WTC11 (cell line): Measurements from ENCODE around the gene FOXP1.

Source experiments
- AFF4 ChIP-seq: sonication (generic); formaldehyde crosslinking; IDR thresholded peaks from 2 replicates; pipeline ENCODE4 v1.8.1; 2023; ENCODE audit warnings: mild to moderate bottlenecking, missing genetic modification reagents, borderline replicate concordance
- CBFB ChIP-seq: sonication (generic); formaldehyde crosslinking; IDR thresholded peaks from 2 replicates; pipeline ENCODE4 v1.8.1; 2022; ENCODE audit warnings: mild to moderate bottlenecking, low read depth, missing genetic modification reagents
- CREB1 ChIP-seq: sonication (generic); formaldehyde crosslinking; IDR thresholded peaks from 2 replicates; pipeline ENCODE4 v1.8.0; 2023; ENCODE audit warnings: mild to moderate bottlenecking, missing genetic modification reagents
- CREM ChIP-seq: sonication (generic); formaldehyde crosslinking; IDR thresholded peaks from 2 replicates; pipeline ENCODE4 v1.8.1; 2022; ENCODE audit warnings: mild to moderate bottlenecking, missing genetic modification reagents, moderate library complexity
- FOXK1 ChIP-seq: sonication (generic); formaldehyde crosslinking; IDR thresholded peaks from 2 replicates; pipeline ENCODE4 v1.8.0; 2022; ENCODE audit warnings: mild to moderate bottlenecking, moderate library complexity, missing genetic modification reagents
- JUN ChIP-seq: sonication (generic); formaldehyde crosslinking; IDR thresholded peaks from 2 replicates; pipeline ENCODE4 v1.8.0; 2023; ENCODE audit warnings: mild to moderate bottlenecking, missing genetic modification reagents
- MAX ChIP-seq: sonication (generic); formaldehyde crosslinking; IDR thresholded peaks from 2 replicates; pipeline ENCODE4 v1.8.0; 2022; ENCODE audit warnings: mild to moderate bottlenecking, missing genetic modification reagents
- NFE2L1 ChIP-seq: sonication (generic); formaldehyde crosslinking; IDR thresholded peaks from 2 replicates; pipeline ENCODE4 v1.8.1; 2023; ENCODE audit warnings: missing genetic modification reagents
- TF ChIP-seq, protein P1 (sequence below): fragments of 200-600 bp; IDR thresholded peaks from 2 replicates; pipeline ENCODE4 v1.8.0; 2022; ENCODE audit warnings: antibody characterized with exemption
- TF ChIP-seq, protein P2 (sequence below): sonication (generic); formaldehyde crosslinking; IDR thresholded peaks from 2 replicates; pipeline ENCODE4 v1.8.1; 2022; ENCODE audit warnings: low read depth, mild to moderate bottlenecking, moderate library complexity, missing genetic modification reagents, borderline replicate concordance
- TF ChIP-seq, protein P3 (sequence below): sonication (generic); formaldehyde crosslinking; IDR thresholded peaks from 2 replicates; pipeline ENCODE4 v1.8.1; 2023; ENCODE audit warnings: mild to moderate bottlenecking, missing genetic modification reagents, moderate library complexity

DNA sequence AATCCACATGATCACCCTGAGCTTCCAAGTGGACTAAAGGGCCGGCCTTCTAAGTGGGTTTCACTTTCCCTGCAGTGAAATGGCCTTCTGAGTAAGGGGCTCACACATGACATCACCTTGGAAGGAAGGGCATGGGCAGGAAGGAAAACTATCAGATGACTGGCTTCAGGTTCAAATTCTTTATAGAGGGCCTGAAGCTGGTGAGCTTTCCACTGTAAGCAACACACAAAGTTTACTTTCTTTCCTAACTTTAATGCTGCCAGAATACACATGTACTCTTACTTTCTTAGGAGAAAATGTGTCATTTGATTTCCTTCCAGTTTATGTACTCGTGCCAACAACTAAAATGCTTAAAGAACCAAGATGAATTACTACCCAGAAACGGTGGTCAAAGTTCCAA, 475.6 kb downstream of the FOXP1 start:
- TF ChIP-seq CREM (no peak), CREB1 (CRISPR knock-in tag) (no peak), FOXK1 (CRISPR knock-in tag) (no peak), NFE2L1 (CRISPR knock-in tag) (no peak), JUN (CRISPR knock-in tag) (no peak), AFF4 (CRISPR knock-in tag) (no peak), CBFB (CRISPR knock-in tag) (no peak), MAX (CRISPR knock-in tag) (no peak)
- TF ChIP-seq, protein P1, sequence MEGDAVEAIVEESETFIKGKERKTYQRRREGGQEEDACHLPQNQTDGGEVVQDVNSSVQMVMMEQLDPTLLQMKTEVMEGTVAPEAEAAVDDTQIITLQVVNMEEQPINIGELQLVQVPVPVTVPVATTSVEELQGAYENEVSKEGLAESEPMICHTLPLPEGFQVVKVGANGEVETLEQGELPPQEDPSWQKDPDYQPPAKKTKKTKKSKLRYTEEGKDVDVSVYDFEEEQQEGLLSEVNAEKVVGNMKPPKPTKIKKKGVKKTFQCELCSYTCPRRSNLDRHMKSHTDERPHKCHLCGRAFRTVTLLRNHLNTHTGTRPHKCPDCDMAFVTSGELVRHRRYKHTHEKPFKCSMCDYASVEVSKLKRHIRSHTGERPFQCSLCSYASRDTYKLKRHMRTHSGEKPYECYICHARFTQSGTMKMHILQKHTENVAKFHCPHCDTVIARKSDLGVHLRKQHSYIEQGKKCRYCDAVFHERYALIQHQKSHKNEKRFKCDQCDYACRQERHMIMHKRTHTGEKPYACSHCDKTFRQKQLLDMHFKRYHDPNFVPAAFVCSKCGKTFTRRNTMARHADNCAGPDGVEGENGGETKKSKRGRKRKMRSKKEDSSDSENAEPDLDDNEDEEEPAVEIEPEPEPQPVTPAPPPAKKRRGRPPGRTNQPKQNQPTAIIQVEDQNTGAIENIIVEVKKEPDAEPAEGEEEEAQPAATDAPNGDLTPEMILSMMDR: no peak
- TF ChIP-seq, protein P2, sequence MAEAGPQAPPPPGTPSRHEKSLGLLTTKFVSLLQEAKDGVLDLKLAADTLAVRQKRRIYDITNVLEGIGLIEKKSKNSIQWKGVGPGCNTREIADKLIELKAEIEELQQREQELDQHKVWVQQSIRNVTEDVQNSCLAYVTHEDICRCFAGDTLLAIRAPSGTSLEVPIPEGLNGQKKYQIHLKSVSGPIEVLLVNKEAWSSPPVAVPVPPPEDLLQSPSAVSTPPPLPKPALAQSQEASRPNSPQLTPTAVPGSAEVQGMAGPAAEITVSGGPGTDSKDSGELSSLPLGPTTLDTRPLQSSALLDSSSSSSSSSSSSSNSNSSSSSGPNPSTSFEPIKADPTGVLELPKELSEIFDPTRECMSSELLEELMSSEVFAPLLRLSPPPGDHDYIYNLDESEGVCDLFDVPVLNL (CRISPR knock-in tag): no peak
- TF ChIP-seq, protein P3, sequence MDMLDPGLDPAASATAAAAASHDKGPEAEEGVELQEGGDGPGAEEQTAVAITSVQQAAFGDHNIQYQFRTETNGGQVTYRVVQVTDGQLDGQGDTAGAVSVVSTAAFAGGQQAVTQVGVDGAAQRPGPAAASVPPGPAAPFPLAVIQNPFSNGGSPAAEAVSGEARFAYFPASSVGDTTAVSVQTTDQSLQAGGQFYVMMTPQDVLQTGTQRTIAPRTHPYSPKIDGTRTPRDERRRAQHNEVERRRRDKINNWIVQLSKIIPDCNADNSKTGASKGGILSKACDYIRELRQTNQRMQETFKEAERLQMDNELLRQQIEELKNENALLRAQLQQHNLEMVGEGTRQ (CRISPR knock-in tag): no peak
